Measurements from ENCODE around the gene DOCK1.

The DOCK1 gene

DNA sequence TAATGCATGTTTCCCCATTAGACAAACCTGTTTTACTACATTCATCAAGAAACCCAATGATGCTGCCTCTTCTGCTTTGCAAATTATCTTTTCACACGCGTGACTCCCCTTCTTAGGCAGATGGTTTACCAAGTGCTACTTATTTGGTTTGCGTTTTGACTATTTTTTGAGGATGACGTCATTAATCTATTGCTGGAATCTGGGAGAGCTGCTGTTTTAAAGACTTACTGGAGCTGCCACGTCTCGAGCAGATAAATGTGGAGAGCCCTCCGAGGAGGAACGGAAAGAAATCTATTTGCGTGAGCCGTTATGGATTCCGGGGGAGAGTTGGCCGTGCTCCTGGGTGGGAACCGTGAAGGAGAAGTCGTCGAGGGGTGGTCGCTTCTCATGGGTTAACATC, 271.4 kb downstream of the DOCK1 start:
- DNase-seq (ENCODE audit: low spot score), result no peak
- in situ Hi-C loops (cut with MboI; ENCODE audit: low pct_unique_long_range_greater_than_20kb, low sequenced_read_pairs, unreplicated experiment), result no loop called here
- TF ChIP-seq, protein P1, sequence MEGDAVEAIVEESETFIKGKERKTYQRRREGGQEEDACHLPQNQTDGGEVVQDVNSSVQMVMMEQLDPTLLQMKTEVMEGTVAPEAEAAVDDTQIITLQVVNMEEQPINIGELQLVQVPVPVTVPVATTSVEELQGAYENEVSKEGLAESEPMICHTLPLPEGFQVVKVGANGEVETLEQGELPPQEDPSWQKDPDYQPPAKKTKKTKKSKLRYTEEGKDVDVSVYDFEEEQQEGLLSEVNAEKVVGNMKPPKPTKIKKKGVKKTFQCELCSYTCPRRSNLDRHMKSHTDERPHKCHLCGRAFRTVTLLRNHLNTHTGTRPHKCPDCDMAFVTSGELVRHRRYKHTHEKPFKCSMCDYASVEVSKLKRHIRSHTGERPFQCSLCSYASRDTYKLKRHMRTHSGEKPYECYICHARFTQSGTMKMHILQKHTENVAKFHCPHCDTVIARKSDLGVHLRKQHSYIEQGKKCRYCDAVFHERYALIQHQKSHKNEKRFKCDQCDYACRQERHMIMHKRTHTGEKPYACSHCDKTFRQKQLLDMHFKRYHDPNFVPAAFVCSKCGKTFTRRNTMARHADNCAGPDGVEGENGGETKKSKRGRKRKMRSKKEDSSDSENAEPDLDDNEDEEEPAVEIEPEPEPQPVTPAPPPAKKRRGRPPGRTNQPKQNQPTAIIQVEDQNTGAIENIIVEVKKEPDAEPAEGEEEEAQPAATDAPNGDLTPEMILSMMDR (IDR thresholded peaks at IDR 0.05; ENCODE audit: extremely low read depth, insufficient read depth, missing control alignments), result no peak

DNA sequence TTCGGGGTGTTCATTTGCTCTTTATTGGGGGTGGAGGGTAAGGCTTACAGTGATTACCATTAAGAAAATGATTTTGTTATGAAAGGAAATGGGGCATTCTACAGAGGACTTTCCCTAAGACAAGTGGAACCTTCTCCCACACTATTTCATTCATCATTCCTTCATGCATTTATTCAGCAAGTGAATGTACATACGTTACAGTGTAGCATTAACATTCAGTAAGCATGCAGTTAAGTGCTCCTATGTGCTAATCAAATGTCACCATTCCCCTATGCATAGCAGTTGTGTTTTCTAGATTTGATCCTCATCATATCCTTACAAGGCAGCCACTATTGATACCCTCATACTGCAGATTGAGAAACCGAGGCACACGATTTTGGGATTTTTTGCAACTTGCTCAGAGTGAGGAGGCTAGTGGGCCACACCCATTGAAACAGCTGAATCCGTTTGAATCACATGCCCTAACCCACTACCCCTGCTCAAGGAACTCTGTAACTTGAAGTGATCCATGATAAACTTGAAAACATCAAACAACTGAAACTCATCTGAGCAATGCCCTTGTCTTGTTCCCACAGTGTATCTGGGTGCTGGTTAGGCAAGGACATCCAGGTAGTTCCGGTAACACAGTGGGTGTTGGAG, 274.5 kb downstream of the DOCK1 start:
- in situ Hi-C loops (cut with MboI; ENCODE audit: low pct_unique_long_range_greater_than_20kb, low sequenced_read_pairs, unreplicated experiment), result no loop called here
- no peak for DNase-seq (ENCODE audit: low spot score)
- TF ChIP-seq, protein P1 (IDR thresholded peaks at IDR 0.05; ENCODE audit: extremely low read depth, insufficient read depth, missing control alignments), result no peak

DNA sequence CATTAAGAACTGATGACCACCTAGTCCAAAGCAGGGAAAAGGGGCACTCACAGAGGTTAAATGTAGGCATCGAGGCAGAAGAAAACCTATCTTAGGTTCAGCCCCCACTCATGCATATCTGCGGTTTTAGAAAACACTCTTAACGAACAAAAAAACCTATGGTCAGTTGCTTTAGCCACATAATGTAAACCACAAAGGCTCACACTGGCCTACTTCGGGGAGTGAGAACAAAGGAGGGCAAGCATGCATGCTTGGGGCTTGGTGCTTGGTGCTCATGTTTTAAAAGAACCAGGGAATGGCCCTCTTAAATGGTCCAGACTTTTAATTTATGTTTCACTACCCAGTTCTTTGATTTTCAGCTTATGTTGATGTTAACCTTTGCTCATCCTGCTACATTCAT, 276.9 kb downstream of the DOCK1 start:
- TF ChIP-seq, protein P1 (IDR thresholded peaks at IDR 0.05; ENCODE audit: extremely low read depth, insufficient read depth, missing control alignments), result no peak
- DNase-seq (ENCODE audit: low spot score), result no peak
- in situ Hi-C loops (cut with MboI; ENCODE audit: low pct_unique_long_range_greater_than_20kb, low sequenced_read_pairs, unreplicated experiment), result no loop called here

DNA sequence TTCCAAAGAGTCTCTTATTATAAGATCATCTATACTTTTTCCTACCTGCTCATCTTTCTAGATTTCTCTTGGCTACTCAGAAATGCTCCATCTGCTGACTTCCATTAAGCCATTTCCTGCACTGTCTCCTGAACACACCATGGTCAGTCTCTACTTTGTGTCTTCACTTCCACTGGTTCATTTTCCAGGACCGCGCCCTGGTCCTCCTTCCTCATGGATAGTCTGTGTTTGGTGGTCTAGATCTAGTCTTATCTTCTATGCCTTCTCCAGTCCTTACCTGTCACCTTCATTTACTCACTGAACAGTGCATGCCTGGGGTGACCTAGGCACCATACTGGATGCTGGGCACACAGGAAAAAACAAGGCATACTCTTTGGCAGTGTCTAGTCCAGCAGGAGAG, 279.4 kb downstream of the DOCK1 start:
- DNase-seq (ENCODE audit: low spot score), result no peak
- in situ Hi-C loops (cut with MboI; ENCODE audit: low pct_unique_long_range_greater_than_20kb, low sequenced_read_pairs, unreplicated experiment), result no loop called here
- TF ChIP-seq, protein P1 (IDR thresholded peaks at IDR 0.05; ENCODE audit: extremely low read depth, insufficient read depth, missing control alignments), result no peak

DNA sequence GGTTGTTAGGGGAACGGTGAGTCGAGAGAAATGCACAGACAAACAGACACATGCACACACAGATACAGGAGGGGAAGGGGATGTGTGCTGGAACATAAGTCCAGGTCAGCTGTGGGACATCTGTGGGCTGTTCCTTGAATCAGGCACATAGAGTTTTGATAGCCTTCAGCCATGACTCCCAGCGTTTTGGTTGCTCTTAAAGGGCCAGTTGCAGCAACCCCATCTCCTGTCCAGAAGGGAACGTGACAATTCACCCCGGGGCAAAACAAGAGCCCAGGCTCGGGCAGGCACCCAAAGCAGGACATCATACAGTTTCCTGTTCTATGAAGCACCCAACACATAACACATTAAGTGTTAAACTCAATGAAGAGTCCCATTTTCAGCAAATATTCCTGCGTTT, 281.6 kb downstream of the DOCK1 start:
- TF ChIP-seq, protein P1 (IDR thresholded peaks at IDR 0.05; ENCODE audit: extremely low read depth, insufficient read depth, missing control alignments), result no peak
- in situ Hi-C loops (cut with MboI; ENCODE audit: low pct_unique_long_range_greater_than_20kb, low sequenced_read_pairs, unreplicated experiment), result no loop called here
- no peak for DNase-seq (ENCODE audit: low spot score)

DNA sequence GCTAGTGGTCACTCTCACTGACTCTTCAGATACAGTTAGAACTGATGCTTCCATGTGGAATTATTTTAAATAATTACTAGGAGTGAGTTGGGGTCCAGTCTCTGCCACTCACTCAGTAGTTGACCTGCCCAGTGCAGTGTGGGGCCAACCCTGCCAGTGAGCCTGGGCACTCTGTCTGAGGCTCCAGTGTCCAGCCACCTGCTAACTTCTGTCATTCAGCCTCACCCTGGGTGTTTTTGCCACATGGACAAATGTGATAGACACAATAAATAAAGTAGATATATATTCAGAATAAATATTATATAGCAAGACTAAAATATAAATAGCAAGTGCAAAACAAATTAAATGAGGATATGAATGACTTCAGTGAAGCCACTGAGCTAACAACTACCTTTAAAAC, 284.0 kb downstream of the DOCK1 start:
- TF ChIP-seq, protein P1 (IDR thresholded peaks at IDR 0.05; ENCODE audit: extremely low read depth, insufficient read depth, missing control alignments), result no peak
- no peak for DNase-seq (ENCODE audit: low spot score)
- in situ Hi-C loops (cut with MboI; ENCODE audit: low pct_unique_long_range_greater_than_20kb, low sequenced_read_pairs, unreplicated experiment), result no loop called here
